Measurements from ENCODE around the gene UNKL. TPM values are rescaled to one million over a fixed set of nuclear protein-coding genes. Genes with fewer than 3 reads are reported as not detected.

The UNKL gene
- total and polyA plus RNA-seq, 2 experiments from 2014 or later = 16.5 to 35.7 TPM

- Histone ChIP-seq H3K4me3 (no peak overlapping the region), H3K27me3 (peaks cover 3% of the 10 kb centered on the region), H3K27ac (no peak overlapping the region), H3K36me3 (no peaks in the 10 kb centered on the region), H3K4me1 (ENCODE audit: low read depth) (no peaks in the 10 kb centered on the region), H3K9me3 (ENCODE audit: low read depth) (no peaks in the 10 kb centered on the region)
- DNase-seq (ENCODE audit: low read depth in 1 of 2, low spot score in 1 of 2) = no peak
- TF ChIP-seq CTCF (IDR thresholded peaks at IDR 0.05; ENCODE audit: low read depth, low read length) = no peak
Measured at GRCh38 chr16:1374418-1375297, 39.8 kb downstream of the UNKL start.

GRCh38 chr16:1372292-1372950, 42.1 kb downstream of the UNKL start:
- TF ChIP-seq CTCF (IDR thresholded peaks at IDR 0.05; ENCODE audit: low read depth, low read length) = no peak
- DNase-seq (ENCODE audit: low read depth in 1 of 2, low spot score in 1 of 2) = no peak
- Histone ChIP-seq H3K9me3 (ENCODE audit: low read depth) (no peaks in the 10 kb centered on the region), H3K36me3 (no peaks in the 10 kb centered on the region), H3K4me3 (no peak overlapping the region), H3K27ac (no peak overlapping the region), H3K27me3 (no peaks in the 10 kb centered on the region), H3K4me1 (ENCODE audit: low read depth) (no peaks in the 10 kb centered on the region)

- no peaks in the 10 kb centered on the region for H3K4me1 ChIP-seq (ENCODE audit: low read depth)
- no peaks in the 10 kb centered on the region for H3K9me3 ChIP-seq (ENCODE audit: low read depth)
- DNase-seq (ENCODE audit: low read depth in 1 of 2, low spot score in 1 of 2) = no peak
- H3K4me3 ChIP-seq = no peak overlapping the region
- no peaks in the 10 kb centered on the region for H3K36me3 ChIP-seq
- TF ChIP-seq CTCF (IDR thresholded peaks at IDR 0.05; ENCODE audit: low read depth, low read length) = no peak
- no peak overlapping the region for H3K27ac ChIP-seq
- no peaks in the 10 kb centered on the region for H3K27me3 ChIP-seq
Measured at GRCh38 chr16:1371054-1371978, 43.2 kb downstream of the UNKL start.

- no peak for DNase-seq (ENCODE audit: low read depth in 1 of 2, low spot score in 1 of 2)
- no peak for TF ChIP-seq CTCF (IDR thresholded peaks at IDR 0.05; ENCODE audit: low read depth, low read length)
- Histone ChIP-seq H3K4me1 (ENCODE audit: low read depth) (no peaks in the 10 kb centered on the region), H3K27me3 (no peaks in the 10 kb centered on the region), H3K4me3 (no peak overlapping the region), H3K27ac (no peak overlapping the region), H3K9me3 (ENCODE audit: low read depth) (no peaks in the 10 kb centered on the region), H3K36me3 (peaks cover 23% of the 10 kb centered on the region)
Measured at GRCh38 chr16:1367486-1368174, 46.9 kb downstream of the UNKL start.

Measured in cardiac muscle cell (in vitro differentiated cells and primary cell).